ENCODE results near the gene AXIN1.
A peak's percentile ranks its signal among the peaks of the same experiment; 100 is the strongest.
"Not testable (repeated sequence)": the region's sequence is repeated elsewhere in the genome, so short reads cannot be mapped to it uniquely, and the experiment has no call there.

Gene AXIN1

DNA sequence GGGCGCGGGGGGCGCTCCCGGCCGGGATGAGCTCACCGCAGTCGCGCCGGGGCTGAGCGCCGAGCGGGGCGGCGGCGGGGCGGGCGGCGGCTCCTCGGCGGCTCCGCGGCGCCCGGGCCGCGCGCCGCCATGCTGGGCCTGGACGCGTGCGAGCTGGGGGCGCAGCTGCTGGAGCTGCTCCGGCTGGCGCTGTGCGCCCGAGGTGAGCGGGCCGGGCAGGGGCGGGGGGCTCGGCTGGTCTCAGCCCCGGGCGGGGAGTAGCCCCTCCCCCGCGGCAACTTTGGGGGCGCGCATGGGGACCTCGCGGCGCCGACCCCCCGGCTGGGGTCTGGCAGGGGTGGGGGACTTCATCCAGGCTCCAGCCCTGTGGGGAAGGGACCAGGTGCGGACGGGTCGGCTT is 72.0 kb downstream of the AXIN1 start, which contains the start of gene ARHGDIG:
TSS of gene ARHGDIG (plus strand) at position 40 of the 400 bp plus-strand sequence. CDS start at position 130, 90 bp downstream.
- no peak for DNase-seq

DNA sequence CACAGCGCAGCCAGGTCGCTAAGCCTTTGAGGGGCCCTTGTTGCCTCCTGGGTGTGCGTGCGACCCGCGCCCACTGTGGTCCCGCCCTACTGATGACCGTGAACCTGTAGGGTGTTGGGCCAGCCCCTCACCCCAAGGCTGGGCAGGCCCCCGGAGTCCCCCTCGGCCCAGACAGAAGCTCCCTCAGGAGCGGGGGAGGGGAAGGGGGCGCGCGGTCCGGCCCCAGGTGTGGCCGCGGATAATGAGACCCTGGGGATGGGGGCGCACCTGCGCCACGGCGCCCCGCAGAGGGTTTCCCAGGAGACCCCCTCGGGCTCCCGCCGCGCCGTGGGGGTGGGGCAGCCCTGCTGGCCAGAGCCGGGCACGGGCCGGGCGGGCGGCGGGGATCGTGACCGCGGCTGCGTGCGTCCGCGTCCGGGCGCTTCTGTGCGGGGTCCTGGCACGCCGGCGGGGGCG is 72.5 kb downstream of the AXIN1 start:
- DNase-seq: no peak

DNA sequence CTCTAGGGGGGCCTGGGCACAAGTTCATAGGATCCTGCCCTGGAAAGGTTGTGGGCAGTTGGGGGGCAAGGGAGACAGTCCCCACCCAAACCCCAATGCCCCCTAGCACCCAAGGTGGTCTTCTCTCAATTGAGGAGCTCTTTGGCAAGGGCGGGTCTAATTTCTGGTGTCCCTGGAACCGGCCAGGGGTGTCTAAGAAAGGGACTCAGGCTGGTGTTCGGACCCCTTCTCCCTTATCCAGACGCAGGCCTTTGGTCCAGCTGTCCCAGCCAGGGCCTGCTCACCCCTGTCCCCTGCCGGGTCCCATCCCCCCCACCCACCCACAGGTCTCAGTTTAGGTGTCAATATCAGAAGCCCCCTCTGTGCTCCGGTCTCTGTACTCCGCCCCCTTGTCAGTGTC is 73.0 kb downstream of the AXIN1 start:
- DNase-seq: no peak

DNA sequence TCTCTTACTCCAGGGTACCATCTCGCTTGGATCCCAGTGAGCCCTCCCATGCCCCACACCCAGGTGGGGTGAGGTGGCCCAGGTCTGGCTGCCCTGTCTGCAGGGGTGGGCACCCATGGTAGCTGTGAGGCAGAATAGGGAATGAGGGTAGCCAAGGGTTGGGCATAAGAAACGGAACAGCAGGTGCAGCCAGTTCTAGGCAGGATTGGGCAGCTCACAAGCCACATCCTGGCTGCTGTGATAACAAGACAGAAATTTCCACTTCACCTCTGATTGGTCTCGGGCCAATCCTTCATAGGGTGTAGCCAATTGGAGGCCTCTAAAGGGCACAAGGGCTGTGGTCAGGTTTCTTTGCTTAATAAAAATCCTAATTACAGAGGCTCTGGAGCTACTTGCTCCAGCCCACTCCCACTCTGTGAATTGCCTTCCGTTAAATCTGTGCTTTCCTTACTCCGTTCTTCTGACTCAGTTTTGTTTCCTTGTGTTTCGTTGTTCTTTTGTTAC is 73.6 kb downstream of the AXIN1 start:
- peak in 4 of 6 experiments; percentile 19 to 56 (median 43) for DNase-seq

DNA sequence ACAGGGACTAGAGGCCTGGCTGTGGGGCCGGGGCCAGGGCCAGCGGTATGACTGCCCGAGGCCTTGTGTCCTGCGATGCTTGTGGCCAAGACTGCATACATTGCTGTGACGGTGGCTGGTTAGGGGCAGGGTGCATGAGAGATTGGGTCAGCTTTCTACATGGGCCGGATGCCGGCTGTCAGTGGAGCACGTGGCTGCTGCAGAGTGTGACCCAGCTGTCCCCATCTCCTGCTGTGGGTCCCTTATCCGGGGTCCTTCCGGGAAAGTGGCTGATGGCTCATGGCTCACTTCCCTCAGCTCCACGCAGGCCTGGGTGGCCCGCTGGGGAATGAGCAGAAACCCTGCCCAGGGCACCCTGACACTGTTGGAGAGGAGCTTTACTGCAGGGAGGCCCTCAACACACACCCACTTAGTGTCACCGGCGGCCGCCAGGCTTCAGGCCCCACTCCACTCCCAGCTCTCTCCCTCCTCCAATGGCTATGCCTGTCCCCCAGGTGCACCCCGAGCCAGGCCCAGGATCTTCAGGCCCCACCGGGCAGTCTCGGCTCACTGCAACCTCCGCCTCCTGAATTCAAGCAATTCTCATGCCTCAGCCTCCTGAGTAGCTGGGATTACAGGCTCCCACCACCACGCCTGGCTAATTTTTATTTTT is 76.0 kb downstream of the AXIN1 start:
- DNase-seq: no peak

DNA sequence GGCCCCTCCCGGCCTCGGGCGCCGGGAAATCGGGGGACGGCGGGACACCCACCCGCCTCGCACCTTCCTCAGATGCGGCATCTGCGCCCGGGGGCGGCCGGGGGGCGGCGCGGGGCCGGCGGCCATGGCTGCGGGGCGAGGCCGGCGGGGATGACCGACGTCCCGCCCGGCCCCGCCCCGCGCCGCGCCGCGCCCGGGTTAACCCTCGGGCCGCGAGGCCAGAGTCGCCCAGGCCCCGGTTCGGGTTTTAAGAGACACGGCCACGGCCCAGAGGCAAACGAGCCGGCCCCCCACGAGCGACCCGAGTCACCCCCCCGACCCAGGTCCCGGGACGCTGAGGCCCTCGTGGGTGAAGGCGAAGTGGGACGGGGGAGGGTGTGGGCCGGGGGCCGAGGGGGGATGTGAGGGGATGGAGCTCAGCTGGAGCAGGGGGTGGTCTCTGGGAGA is 76.7 kb downstream of the AXIN1 start, which contains the start of gene RGS11:
TSS of gene RGS11 (minus strand) at position 159 of the 447 bp plus-strand sequence. CDS start at position 126, 33 bp downstream.
- no peak for DNase-seq

DNA sequence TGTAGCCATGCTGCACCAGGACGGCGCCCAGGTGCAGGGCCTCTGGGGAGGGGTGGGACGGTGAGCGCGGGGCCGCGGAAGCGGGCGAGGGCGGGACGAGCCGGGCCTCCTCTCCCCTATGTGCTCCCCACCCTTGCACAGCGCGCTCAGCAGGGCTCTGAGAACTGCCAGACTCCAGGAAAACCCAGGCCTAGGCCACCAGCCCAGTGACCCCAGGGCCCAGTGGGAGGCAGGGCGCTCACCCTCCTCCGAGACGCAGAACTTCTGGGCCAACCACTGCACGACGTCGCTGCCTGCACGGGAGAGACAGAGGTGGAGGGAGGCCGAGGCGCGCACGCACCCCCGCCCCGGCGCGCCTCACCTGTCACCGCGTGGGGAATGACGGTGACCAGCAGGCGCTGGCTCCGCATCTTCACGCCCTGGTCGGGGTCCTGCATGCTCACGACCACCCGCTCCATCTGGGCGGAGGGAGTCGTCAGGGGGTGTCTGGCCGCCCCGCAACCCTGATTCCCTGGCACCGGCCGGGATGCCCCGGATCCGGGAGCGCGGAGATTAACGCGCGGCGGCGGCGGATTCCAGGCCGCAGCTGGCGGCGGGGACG is 77.4 kb downstream of the AXIN1 start:
- DNase-seq: peak in 2 of 6 experiments; percentile 10 to 16

DNA sequence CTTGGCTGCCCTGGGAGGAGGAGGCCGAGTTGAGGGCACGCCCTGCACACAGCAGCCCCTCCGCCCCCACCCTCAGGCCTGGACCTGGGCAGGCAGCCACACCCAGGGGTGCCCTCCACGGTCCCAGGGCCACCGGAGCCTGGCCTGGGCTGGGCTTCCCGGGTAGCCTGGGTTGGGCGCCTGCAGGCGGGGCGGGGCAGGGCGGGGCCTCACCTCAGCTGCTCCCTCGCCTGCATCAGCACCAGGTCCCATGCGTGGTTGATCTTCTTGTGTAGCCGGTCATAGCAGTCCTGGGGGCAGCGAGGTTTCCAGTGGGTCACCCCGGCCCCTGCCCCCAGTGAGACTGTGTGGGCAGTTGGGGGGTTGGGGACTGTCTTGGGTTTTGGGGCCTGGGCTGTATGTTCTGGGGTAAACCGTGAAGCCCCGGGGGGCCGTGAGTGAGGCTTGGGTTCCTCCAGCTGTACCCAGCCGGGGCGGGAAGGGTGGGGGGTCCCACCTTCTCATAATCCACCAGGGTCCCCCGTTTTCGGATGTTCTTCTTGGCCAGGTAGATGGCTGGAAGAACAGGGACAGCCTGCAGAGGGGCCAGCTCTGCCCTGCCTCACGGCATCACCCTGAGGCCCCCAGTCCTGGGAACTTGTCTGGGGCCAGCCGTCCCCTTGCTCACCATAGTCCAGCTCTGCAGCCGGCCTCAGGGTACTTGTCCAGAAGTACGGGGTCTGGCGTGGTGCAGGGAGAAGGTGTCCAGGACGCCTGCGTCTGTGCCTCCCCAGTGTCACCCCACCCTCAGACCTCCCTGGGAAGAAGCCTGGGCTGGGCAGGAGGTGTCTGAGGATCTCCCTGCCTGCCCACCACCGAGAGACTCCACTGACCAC is 78.7 kb downstream of the AXIN1 start:
- DNase-seq: no peak

DNA sequence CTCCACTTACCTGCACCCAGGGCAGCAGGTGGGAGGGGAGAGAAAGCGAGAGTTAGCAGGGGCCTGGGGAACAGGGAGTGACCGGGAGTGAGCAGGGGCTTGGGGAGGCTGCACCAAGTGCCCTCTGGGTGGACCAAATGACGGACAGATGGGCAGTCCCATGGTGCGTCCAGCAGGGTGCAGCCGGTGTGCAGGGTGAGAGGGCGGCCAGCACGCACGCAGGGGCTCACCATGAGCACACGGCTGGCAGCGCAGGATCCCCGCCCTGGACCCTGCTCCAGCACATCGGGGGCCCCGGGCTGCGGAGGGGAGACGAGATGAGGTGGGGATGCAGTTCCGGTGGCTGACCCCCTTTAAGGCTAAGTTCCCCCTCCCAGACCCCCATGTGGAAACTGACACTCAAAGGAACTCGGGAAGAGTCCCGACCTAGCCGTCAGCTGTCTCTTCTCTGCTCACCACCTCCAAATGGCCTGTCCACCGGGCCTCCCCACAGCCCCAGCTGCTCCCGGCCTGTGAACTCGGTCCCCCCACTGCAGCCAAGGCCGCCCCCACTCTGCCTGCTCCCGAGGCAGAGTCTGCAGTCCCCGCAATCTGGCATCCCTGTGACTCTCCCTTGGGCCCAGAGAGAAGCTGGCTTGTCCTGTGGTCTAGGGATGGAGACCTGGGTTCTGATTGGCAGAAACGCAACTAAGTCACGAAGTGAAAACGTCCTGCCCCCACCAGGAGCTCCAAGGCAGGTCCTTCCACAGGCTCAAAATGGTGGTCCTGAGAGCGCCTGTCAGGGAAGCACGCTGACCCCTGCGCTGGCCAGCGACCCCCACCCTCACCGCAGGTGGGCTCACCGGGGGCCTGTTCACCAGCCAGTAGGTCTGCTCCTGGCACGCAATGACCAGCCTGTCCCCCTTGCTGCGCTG is 79.6 kb downstream of the AXIN1 start:
- DNase-seq: no peak

DNA sequence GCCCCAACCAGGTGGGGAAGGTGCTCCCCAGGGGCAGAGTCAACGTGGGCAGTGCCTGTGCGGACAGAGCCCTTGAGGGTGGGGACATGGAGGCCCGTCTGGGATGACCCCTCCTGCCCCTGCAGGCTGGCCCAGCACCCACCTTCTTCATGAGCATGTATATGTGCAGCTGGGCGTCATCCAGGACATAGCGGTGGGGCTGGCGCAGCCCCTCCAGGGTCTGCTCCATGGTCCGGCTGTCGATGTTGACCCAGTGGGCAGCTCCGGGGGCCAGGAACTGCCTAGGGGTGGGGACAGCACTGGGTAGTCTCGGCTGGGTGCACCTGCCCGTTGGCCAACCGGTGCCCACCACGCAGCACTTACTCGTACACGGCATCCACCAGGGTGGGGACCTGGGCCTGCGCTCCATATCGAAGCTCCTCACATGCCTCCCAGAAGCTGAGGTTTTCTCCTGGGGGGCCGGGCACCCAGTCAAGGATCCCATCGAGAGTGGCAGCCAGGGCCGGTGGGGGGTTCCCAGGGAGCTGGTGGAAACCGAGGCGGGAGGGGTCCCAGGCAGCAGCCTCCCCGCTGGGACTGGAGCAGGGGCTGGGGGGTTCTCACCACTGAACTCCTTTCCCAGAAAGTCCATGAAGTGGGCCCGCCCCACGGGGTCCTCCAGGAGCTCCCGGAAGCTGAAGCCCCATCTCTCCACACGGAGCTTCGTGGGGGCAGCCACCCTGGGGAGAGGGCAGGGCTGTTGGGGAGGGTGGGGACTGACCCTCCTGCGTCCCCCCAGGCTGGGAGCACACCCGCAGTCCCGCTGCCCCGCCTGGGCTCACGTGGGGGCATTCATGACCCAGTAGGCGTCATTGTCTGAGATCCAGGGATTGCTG is 81.9 kb downstream of the AXIN1 start:
- no peak for DNase-seq

DNA sequence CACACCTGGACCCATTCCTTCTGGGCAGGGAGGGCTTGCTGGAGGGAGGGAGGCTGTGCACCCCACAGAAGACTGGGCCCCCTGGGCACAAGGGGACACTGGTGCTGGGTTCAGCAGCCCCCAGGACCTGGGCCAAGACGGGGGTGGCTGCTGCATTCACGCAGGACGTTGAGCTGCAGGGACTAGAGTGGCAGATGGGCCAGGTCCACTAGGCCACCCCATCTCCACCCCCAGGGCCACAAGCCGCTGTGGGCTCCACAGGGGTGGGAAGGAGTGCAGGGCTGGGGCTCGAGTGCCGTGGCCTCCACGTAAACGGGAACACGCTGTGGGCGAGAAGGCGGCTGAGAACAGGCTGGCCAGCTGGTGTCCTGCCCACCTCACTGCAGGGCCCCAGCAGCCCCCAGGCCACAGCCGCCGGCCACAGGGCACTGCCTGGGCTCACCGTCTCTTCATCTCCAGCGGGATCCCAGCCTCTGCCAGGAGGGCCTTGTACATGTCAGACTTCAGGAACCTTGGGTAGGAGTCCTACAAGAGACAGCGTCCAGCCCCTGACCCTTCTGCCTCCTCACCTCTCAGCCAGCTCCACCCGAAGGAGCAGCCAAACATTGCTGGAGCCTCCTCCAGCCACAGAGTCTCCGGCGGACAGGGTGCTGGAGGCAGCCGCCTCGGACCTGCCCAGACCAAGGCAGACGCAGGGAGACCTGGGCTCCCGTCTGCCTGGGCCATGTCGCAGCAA is 83.3 kb downstream of the AXIN1 start:
- no peak for DNase-seq

DNA sequence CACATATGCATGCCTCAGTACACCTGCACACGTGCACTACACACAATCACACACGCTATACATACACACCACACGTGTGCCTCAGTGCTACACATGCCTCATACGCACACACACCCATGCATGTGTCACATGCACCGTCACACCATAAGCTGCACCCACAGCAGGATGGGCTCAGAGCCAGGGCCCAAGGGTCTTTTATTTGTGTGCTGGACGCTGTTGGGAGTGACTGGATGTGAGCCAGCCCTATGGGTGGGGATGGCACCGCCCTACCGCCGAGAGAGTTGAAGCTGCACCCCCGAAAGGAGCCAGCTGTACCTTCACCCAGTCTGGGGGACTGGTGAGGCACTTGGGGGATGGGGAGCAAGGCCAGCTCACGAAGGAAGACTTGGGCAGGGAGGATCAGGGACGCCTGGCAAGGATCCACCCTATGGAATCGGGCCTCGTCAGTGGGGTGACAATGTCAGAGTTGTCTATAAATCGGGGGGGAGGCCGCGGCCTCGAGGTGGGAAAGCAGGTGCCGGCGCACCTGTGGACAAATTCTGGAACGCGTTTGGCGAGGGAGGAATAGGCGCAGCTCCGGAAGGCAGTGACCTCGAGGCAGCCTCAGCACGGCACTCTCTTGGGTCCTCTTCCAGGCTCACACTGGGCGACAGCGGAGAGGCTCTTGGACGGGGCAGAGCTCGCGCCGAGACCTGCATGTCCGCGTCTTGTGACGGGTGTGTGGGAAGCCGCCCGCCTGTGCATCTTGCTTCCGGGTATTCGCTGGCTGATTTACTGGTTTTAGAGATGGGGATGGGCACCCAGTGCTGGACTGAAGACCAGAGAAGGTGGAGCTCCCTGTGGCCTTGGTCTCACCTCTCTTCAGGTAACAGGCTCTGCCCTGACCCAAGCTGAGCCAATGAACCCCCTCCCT is 84.1 kb downstream of the AXIN1 start:
- no peak for DNase-seq

DNA sequence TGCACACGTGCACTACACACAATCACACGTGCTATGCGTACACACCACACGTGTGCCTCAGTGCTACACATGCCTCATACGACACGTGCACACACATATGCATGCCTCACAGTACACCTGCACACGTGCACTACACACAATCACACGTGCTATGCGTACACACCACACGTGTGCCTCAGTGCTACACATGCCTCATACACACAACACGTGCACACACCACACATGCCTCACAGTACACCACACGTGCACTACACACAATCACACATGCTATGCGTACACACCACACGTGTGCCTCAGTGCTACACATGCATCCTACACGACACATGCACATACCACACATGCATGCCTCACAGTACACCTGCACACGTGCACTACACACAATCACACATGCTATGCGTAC is 85.0 kb downstream of the AXIN1 start:
- not testable (repeated sequence) for DNase-seq

DNA sequence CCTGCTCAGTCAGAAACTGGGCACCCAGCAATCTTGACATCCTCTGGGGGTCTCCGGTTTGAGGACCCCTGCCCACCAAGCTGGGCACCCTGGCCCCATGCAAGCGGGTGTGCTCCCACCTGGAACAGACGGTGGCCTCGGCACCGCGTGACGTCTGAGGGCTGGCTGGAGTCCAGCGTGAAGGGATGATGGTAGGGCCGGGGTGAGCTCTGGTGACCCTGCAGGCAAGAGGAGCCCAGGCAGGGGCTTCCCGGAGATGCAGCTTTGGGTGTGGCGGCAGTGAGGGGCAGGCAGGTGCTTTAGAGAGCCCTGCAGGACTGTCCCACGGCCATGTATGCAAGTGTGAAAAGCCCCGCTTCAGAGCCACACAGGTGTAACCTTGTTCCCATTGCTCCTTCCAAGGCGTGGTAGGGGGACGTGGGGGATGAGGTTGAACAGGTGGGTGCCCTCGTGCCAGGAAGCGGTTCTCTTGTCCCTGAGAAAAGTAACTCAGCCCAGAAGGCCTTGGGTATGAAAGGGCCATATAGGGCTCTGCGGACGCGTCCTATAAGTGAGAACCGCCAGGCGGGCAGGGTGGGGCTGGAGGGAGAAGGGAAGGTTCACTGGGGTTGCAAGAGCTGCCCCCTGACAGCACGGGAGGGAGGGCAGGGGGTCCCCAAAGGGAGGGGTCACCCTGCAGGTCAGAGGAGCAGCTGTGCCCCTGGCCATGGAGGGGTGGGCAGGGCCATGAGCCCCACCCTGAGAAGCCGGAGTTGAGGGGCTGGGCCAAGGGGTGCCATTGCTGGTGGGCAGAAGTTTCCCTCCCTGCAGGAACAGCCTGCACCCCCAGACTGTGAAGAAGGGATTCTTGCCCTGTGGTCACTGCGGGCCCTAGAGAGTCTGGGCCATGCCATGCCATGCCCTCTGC is 86.0 kb downstream of the AXIN1 start:
- no peak for DNase-seq

DNA sequence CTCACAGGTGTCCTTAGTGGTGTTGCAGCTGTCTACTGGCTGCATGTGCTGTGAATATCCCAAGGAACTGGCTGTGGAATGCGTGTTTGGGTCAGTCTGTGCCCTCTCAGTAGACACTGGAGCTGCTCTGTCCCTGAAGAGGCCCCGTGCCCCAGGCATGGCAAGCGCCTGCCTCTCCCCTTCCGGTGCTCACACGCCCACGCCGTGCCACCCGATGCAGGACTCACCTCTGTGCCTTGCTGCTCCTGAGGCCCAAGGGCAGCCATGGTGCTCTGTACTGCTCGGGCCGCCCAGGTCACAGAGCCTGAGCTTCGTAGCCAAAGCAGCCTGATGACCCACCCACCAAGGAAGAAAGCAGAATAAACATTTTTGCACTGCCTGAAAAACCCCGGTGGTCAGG is 86.8 kb downstream of the AXIN1 start:
- no peak for DNase-seq

DNA sequence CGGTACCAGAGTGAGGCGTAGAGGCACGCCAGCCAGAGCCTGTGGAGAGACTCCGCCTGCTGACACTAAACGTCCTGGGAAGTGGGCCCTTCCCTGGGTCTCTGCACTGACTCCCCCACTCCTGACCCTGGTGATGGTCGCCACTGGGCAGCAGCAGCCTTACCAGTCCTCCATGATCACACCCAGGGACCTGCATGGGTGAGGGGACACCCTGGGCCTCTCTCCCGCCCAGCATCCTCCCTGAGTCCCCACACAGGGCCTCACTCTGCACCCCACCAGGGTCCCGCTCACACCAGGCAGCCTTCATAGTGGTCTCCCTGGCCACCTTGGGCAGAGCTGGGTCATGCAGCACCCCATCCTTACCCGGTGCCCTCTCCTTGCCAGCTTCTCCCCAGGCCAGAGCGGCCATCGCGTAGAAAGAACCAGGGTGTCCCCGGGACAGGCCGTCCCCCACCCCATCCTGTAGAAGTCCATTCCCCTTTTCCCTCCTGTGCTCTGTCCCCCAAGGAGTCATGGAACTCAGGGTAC is 87.5 kb downstream of the AXIN1 start:
- DNase-seq: no peak

DNA sequence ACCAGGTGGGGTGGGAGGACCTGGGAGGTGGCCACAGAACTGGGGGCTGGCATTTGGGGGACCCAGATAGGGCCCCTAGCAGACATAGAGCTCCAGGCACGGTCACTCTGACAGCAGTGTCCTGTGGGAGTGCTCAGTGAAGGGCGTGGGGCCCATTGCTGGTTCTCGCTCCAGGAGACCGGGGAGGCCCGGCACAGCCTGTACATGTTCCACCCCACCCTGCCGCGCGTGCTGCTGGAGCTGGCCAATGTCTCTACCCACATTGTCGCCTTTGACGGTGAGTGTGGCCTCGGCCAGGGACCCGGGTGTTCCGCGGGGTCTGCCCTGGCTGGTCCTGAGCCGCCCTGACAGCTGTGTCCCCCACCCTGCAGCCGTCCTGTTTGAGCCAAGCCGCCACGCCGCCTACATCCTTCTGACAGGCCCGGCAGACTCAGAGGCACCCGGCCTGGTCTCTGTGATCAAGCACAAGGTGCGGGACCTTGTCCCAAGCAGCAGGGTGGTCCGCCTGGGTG is 88.0 kb downstream of the AXIN1 start:
- DNase-seq: no peak

DNA sequence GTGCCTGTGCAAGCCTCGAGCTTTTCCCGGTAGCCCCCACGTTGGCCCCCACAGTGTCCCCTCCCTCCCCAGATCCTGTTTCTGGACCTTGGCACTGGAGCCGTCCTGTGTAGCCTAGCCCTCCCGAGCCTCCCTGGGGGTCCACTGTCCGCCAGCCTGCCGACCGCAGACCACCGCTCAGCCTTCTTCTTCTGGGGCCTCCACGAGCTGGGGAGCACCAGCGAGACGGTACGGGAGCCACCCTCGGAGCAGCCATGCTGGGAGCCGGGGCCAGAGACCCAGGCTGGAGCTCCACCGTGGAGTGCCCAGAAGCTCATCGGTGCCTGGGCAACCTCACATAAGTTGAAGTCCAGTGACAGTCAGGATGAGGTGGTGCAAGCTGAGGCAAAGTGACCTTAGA is 88.6 kb downstream of the AXIN1 start:
- no peak for DNase-seq
